Measurements from ENCODE around the gene PARP6. TPM values are rescaled to one million over a fixed set of nuclear protein-coding genes. Genes with fewer than 3 reads are reported as not detected.
A peak's percentile ranks its signal among the peaks of the same experiment; 100 is the strongest.

The PARP6 gene
- total RNA-seq, 1 donor from 2014 or later: 193 TPM

DNA sequence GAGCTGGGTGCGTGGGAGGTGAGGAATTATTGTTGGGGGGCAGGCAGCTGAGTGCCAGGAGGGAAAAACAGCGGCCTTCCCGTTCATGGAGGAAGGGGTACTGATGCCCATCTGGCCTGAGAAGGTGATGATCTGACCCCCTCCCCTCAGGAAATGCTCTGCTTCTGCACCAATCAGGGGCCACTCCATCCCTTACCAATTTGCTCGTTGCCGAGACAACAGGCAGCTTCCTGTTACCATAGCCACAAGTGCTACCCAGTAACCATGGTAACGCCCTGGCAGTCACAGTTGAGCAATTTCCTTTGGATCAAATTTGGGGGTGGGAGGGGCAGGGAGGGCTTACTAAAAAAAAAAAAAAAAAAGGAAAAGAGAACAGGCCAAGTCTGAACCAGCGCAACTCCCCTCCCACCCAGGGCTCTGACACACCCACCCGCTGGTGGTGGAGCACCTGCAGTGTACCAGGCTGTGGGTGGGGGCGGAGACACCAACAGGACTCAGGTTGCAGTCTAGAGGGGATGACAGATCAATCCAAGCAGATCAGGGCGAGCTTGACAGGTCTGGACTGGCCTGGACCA lies 33.9 kb upstream of the PARP6 start:
- TF ChIP-seq, protein P1, sequence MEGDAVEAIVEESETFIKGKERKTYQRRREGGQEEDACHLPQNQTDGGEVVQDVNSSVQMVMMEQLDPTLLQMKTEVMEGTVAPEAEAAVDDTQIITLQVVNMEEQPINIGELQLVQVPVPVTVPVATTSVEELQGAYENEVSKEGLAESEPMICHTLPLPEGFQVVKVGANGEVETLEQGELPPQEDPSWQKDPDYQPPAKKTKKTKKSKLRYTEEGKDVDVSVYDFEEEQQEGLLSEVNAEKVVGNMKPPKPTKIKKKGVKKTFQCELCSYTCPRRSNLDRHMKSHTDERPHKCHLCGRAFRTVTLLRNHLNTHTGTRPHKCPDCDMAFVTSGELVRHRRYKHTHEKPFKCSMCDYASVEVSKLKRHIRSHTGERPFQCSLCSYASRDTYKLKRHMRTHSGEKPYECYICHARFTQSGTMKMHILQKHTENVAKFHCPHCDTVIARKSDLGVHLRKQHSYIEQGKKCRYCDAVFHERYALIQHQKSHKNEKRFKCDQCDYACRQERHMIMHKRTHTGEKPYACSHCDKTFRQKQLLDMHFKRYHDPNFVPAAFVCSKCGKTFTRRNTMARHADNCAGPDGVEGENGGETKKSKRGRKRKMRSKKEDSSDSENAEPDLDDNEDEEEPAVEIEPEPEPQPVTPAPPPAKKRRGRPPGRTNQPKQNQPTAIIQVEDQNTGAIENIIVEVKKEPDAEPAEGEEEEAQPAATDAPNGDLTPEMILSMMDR (IDR thresholded peaks at IDR 0.05; ENCODE audit: partially characterized antibody, unreplicated experiment): no peak
- H3K27me3 Mint-ChIP-seq (ENCODE audit: unreplicated experiment): peaks cover 10% of the 10 kb centered on the region
- peak overlapping the region; percentile 62 for H3K27ac Mint-ChIP-seq (ENCODE audit: unreplicated experiment)

DNA sequence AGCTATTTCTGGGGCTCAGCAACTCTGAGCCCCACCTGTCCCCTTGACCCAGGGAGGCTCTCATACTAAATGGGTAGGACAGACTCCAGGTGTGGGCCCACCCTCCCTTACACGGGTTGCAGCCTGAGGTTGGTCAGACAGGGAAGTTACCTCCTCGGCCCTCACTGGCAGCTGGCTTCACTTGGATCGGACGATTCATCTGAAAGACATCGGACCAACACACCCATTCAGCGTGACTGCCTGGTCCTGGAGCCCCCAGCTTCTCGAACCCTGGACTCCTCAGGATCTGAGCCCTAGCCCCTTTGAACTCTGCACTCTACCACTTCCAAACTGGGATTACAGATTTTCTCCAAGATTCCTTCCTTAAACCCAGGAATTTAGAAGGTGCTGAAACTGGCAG lies 32.2 kb upstream of the PARP6 start:
- TF ChIP-seq, protein P1 (IDR thresholded peaks at IDR 0.05; ENCODE audit: partially characterized antibody, unreplicated experiment): no peak
- Mint-ChIP-seq H3K27ac (ENCODE audit: unreplicated experiment) (no peak overlapping the region), H3K4me3 (ENCODE audit: unreplicated experiment) (no peak overlapping the region), H3K9me3 (ENCODE audit: unreplicated experiment) (no peaks in the 10 kb centered on the region), H3K36me3 (ENCODE audit: unreplicated experiment) (peaks cover 3% of the 10 kb centered on the region), H3K4me1 (ENCODE audit: low read depth, unreplicated experiment) (peaks cover 10% of the 10 kb centered on the region), H3K27me3 (ENCODE audit: unreplicated experiment) (peaks cover 10% of the 10 kb centered on the region)
- no peak for DNase-seq

More for the DNA sequence above, 33.9 kb upstream of the PARP6 start:
- H3K9me3 Mint-ChIP-seq (ENCODE audit: unreplicated experiment): no peaks in the 10 kb centered on the region
- H3K4me3 Mint-ChIP-seq (ENCODE audit: unreplicated experiment): no peak overlapping the region
- H3K4me1 Mint-ChIP-seq (ENCODE audit: low read depth, unreplicated experiment): peaks cover 10% of the 10 kb centered on the region
- peak; percentile 38 for DNase-seq
- peaks cover 3% of the 10 kb centered on the region for H3K36me3 Mint-ChIP-seq (ENCODE audit: unreplicated experiment)

DNA sequence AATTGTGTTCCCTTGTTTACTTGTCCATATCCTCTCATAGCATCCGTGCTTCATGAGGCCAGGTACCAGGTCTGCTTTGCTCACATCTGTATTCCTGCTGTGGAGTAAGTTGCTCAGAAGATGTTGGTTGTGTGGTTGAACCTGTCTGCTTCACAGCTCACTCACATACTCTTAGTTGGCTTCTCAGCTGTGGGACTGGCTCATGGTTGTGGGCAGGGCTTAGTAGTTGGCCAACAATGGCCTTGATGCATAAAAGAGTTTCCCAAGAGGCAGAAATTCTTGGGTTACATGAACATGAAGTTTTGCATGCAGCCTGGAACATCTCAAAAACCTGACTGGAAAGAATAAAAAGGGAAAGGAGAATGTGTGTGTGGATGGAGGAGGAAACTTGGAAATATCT lies 30.6 kb upstream of the PARP6 start:
- Mint-ChIP-seq H3K27ac (ENCODE audit: unreplicated experiment) (no peak overlapping the region), H3K4me1 (ENCODE audit: low read depth, unreplicated experiment) (peaks cover 10% of the 10 kb centered on the region), H3K36me3 (ENCODE audit: unreplicated experiment) (peaks cover 3% of the 10 kb centered on the region), H3K9me3 (ENCODE audit: unreplicated experiment) (no peaks in the 10 kb centered on the region), H3K27me3 (ENCODE audit: unreplicated experiment) (peaks cover 11% of the 10 kb centered on the region), H3K4me3 (ENCODE audit: unreplicated experiment) (no peak overlapping the region)
- no peak for DNase-seq
- TF ChIP-seq, protein P1 (IDR thresholded peaks at IDR 0.05; ENCODE audit: partially characterized antibody, unreplicated experiment): no peak

DNA sequence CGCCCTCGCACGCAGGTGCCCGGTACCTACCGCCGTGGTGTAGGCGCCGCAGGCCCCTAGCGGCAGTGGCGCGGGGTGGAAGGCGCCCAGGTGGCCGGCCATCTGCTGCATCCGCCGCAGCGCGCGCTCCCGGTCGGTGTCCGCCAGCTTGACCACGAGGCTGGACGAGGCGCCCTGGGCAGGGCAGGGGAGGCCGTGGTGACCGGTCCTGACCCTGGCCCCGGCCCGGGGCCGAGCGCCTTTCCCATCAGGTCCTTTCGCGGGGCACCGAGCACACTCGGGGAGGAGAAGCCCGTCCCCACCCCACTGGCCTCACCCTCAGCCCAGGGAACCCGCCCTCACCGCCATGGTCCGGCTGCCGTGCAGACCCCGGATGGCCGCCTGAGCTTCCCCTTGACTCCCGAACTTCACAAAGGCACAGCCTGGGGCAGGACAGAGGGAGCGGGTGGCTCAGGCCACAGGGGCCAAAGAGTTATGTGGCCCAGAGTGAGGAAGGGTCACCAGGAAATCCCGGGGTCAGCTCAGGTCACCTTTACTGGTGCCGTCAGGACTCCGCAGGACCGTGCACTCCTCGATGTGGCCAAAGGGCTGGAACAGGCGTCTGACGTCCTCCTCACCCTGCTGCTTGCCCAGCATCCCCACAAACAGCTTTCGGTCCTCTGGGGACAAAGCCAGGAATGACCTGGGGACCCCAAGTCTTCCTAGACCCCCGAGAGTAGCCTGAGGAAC lies 17.4 kb upstream of the PARP6 start:
- no peaks in the 10 kb centered on the region for H3K36me3 Mint-ChIP-seq (ENCODE audit: unreplicated experiment)
- no peak for DNase-seq
- H3K4me3 Mint-ChIP-seq (ENCODE audit: unreplicated experiment): no peak overlapping the region
- no peaks in the 10 kb centered on the region for H3K4me1 Mint-ChIP-seq (ENCODE audit: low read depth, unreplicated experiment)
- H3K9me3 Mint-ChIP-seq (ENCODE audit: unreplicated experiment): no peaks in the 10 kb centered on the region
- H3K27ac Mint-ChIP-seq (ENCODE audit: unreplicated experiment): no peak overlapping the region
- TF ChIP-seq, protein P1 (IDR thresholded peaks at IDR 0.05; ENCODE audit: partially characterized antibody, unreplicated experiment): no peak
- H3K27me3 Mint-ChIP-seq (ENCODE audit: unreplicated experiment): peaks cover 3% of the 10 kb centered on the region
